H1 (cell line): ENCODE results near the gene DDX49. TPM values are rescaled to one million over a fixed set of nuclear protein-coding genes. Genes with fewer than 3 reads are reported as not detected.

Experiments
- CTCF ChIA-PET: fragments of 300-600 bp; sonication (Branson Sonifier 250); formaldehyde crosslinking; loops from one replicate; lab custom pipeline; 2021; ENCODE audit not compliant: partially characterized antibody; lab: Charles Lee
- POLR2A ChIA-PET: fragments of 300-600 bp; sonication (Branson Sonifier 250); formaldehyde crosslinking; loops from one replicate; lab custom pipeline; 2021; ENCODE audit warnings: inconsistent platforms; ENCODE audit not compliant: partially characterized antibody; lab: Charles Lee
- DNase-seq, 2 experiments: peaks; one replicate each; pipeline versions ENCODE4 v3.0.0 to v3.0.0-alpha.2; 2010 to 2022; ENCODE audit warnings: low spot score in 2 of 2, low read depth in 1 of 2, mixed read lengths in 1 of 2
- FAIRE-seq: peaks from 2 replicates; lab custom pipeline; 2011; peaks lifted over from hg19 to GRCh38; lab: Jason Lieb, UNC
- H2AFZ ChIP-seq: 2 replicates; pipeline ENCODE4 v1.8.1; 2012; ENCODE audit warnings: low read length, inconsistent platforms
- H2AK5ac ChIP-seq: 2 replicates; pipeline ENCODE4 v1.6.1; 2013; ENCODE audit warnings: low read depth, low read length
- H2BK120ac ChIP-seq: replicated peaks from 2 replicates; pipeline ENCODE3; 2013; ENCODE audit warnings: low read depth, low read length, inconsistent platforms
- H2BK12ac ChIP-seq: 2 replicates; pipeline ENCODE4 v1.6.1; 2013; ENCODE audit warnings: low read depth, low read length
- H2BK15ac ChIP-seq: 2 replicates; pipeline ENCODE4 v1.6.1; 2013; ENCODE audit warnings: low read length
- H2BK20ac ChIP-seq: 2 replicates; pipeline ENCODE4 v1.6.1; 2013; ENCODE audit warnings: low read length
- H2BK5ac ChIP-seq: 2 replicates; pipeline ENCODE4 v1.6.1; 2013; ENCODE audit warnings: low read depth, low read length
- H3K14ac ChIP-seq: 2 replicates; pipeline ENCODE4 v1.6.1; 2013; ENCODE audit warnings: inconsistent platforms; ENCODE audit not compliant: insufficient read length
- H3K18ac ChIP-seq: 2 replicates; pipeline ENCODE4 v1.6.1; 2013; ENCODE audit warnings: low read length; ENCODE audit errors: extremely low read depth
- H3K23ac ChIP-seq: 2 replicates; pipeline ENCODE4 v1.6.1; 2013; ENCODE audit warnings: inconsistent platforms; ENCODE audit not compliant: insufficient read length
- H3K23me2 ChIP-seq: 2 replicates; pipeline ENCODE4 v1.6.1; 2013; ENCODE audit warnings: low read depth, low read length
- H3K27ac ChIP-seq: 2 replicates; pipeline ENCODE4 v1.6.1; 2011; ENCODE audit warnings: low read depth, low read length, inconsistent platforms
- H3K27me3 ChIP-seq, 4 experiments: replicated peaks in 1 of 4; 1 replicate in 1 of 4; 2 replicates in 3 of 4; pipeline versions ENCODE4 v1.6.1 to v1.8.1; 2011 to 2013; ENCODE audit warnings: low read length in 3 of 4, mild to moderate bottlenecking in 3 of 4, inconsistent platforms in 2 of 4, mixed read lengths in 2 of 4, moderate library complexity in 1 of 4; ENCODE audit not compliant: control insufficient read depth in 3 of 4, insufficient read depth in 3 of 4; ENCODE audit errors: extremely low read depth in 1 of 4
- H3K36me3 ChIP-seq, 4 experiments: 2 replicates each; pipeline versions ENCODE4 v1.6.1 to v1.8.1; 2011 to 2013; ENCODE audit warnings: mild to moderate bottlenecking in 4 of 4, low read length in 3 of 4, moderate library complexity in 2 of 4, control low read depth in 1 of 4, inconsistent platforms in 1 of 4; ENCODE audit not compliant: insufficient read depth in 4 of 4, control insufficient read depth in 2 of 4
- H3K4ac ChIP-seq: replicated peaks from 2 replicates; pipeline ENCODE3; 2013; ENCODE audit warnings: low read length, low read depth, mixed read lengths, inconsistent platforms; ENCODE audit not compliant: insufficient read length
- H3K4me1 ChIP-seq, 4 experiments: replicated peaks in 1 of 4; 1 replicate in 1 of 4; 2 replicates in 3 of 4; pipeline versions ENCODE4 v1.6.1 to v1.8.1; 2011 to 2013; ENCODE audit warnings: low read length in 3 of 4, inconsistent platforms in 2 of 4, mixed read lengths in 1 of 4; ENCODE audit not compliant: insufficient read depth in 4 of 4, control insufficient read depth in 3 of 4
- H3K4me2 ChIP-seq, 2 experiments: 2 replicates each; pipeline versions ENCODE4 v1.6.1 to v1.8.1; 2011 to 2013; ENCODE audit warnings: low read depth in 2 of 2, low read length in 2 of 2, control low read depth in 1 of 2, inconsistent platforms in 1 of 2, mild to moderate bottlenecking in 1 of 2; ENCODE audit not compliant: insufficient read depth in 1 of 2
- H3K4me3 ChIP-seq, 4 experiments: fragments of 200-600, 300-600 bp in 1 of 4; sonication (generic), shearing (Covaris generic), sonication (Bioruptor Twin) in 1 of 4; 2 replicates each; pipeline versions ENCODE4 v1.5.1 to v1.8.1; 2011 to 2016; ENCODE audit warnings: low read length in 4 of 4, low read depth in 3 of 4, control low read depth in 2 of 4, inconsistent platforms in 2 of 4, mild to moderate bottlenecking in 2 of 4, mixed read lengths in 1 of 4, moderate library complexity in 1 of 4; ENCODE audit not compliant: insufficient read depth in 2 of 4; ENCODE audit errors: extremely low read depth in 1 of 4
- H3K56ac ChIP-seq: replicated peaks from 2 replicates; pipeline ENCODE3; 2013; ENCODE audit warnings: low read depth, mild to moderate bottlenecking, mixed read lengths, low read length, inconsistent platforms; ENCODE audit not compliant: insufficient read length
- H3K79me1 ChIP-seq: 2 replicates; pipeline ENCODE4 v1.6.1; 2013; ENCODE audit warnings: low read depth, low read length, control low read depth
- H3K79me2 ChIP-seq, 2 experiments: 2 replicates each; pipeline versions ENCODE4 v1.6.1 to v1.8.1; 2012 to 2013; ENCODE audit warnings: low read length in 2 of 2, mild to moderate bottlenecking in 2 of 2, inconsistent platforms in 1 of 2; ENCODE audit not compliant: insufficient read depth in 2 of 2, control insufficient read depth in 1 of 2
- H3K9ac ChIP-seq, 4 experiments: replicated peaks in 1 of 4; 1 replicate in 1 of 4; 2 replicates in 3 of 4; pipeline versions ENCODE4 v1.6.1 to v1.8.1; 2011 to 2013; ENCODE audit warnings: low read depth in 3 of 4, low read length in 3 of 4, control low read depth in 2 of 4, mild to moderate bottlenecking in 2 of 4, moderate library complexity in 2 of 4, inconsistent platforms in 1 of 4; ENCODE audit errors: extremely low read depth in 1 of 4
- H3K9me3 ChIP-seq, 2 experiments: 2 replicates each; pipeline versions ENCODE4 v1.6.1 to v1.8.1; 2012 to 2013; ENCODE audit warnings: mild to moderate bottlenecking in 2 of 2, moderate library complexity in 2 of 2, control low read depth in 1 of 2, inconsistent platforms in 1 of 2, low read depth in 1 of 2, low read length in 1 of 2, mixed read lengths in 1 of 2; ENCODE audit not compliant: insufficient read depth in 2 of 2
- H4K20me1 ChIP-seq, 2 experiments: replicated peaks in 1 of 2; 2 replicates each; pipeline versions ENCODE3 to v1.8.1; 2011 to 2013; ENCODE audit warnings: inconsistent platforms in 2 of 2, low read length in 2 of 2, mild to moderate bottlenecking in 1 of 2; ENCODE audit not compliant: insufficient read depth in 2 of 2, control insufficient read depth in 1 of 2
- H4K5ac ChIP-seq: 2 replicates; pipeline ENCODE4 v1.6.1; 2013; ENCODE audit warnings: low read length, low read depth, mixed read lengths, inconsistent platforms; ENCODE audit not compliant: insufficient read length
- H4K8ac ChIP-seq: 2 replicates; pipeline ENCODE4 v1.8.0; 2013; ENCODE audit warnings: mild to moderate bottlenecking, moderate library complexity, low read length, inconsistent platforms; ENCODE audit not compliant: insufficient read depth; ENCODE audit errors: extremely low read depth
- H4K91ac ChIP-seq: replicated peaks from 2 replicates; pipeline ENCODE3; 2013; ENCODE audit warnings: low read length, mixed read lengths, inconsistent platforms; ENCODE audit not compliant: insufficient read length
- BRCA1 ChIP-seq: IDR thresholded peaks from 2 replicates; pipeline ENCODE4 v1.6.1; 2012; ENCODE audit warnings: low read depth, low read length, improper control_type of control experiment
- CTBP2 ChIP-seq: IDR thresholded peaks from 2 replicates; pipeline ENCODE4 v1.7.0; 2011; ENCODE audit warnings: borderline replicate concordance, mild to moderate bottlenecking, moderate library complexity, mixed read lengths, low read length; ENCODE audit not compliant: insufficient read depth, insufficient read length
- EGR1 ChIP-seq: IDR thresholded peaks from 2 replicates; pipeline ENCODE4 v1.6.1; 2011; ENCODE audit warnings: low read depth, low read length, borderline replicate concordance
- HDAC6 ChIP-seq: IDR thresholded peaks from one replicate; pipeline ENCODE4 v1.7.1; 2012; ENCODE audit warnings: low read depth, mild to moderate bottlenecking, inconsistent platforms, low read length, moderate library complexity
- KDM1A ChIP-seq: fragments of 200-600, 300-600 bp; sonication (generic); IDR thresholded peaks from 2 replicates; pipeline ENCODE4 v1.7.1; 2016; ENCODE audit warnings: mild to moderate bottlenecking, low read length, borderline replicate concordance
- PHF8 ChIP-seq: fragments of 200-600 bp; sonication (generic); conservative IDR thresholded peaks from 2 replicates; pipeline ENCODE4 v1.7.1; 2012; ENCODE audit warnings: low read depth, mild to moderate bottlenecking, inconsistent platforms, low read length, moderate library complexity
- RBBP5 ChIP-seq: IDR thresholded peaks from 2 replicates; pipeline ENCODE4 v1.7.1; 2012; ENCODE audit warnings: low read depth, mild to moderate bottlenecking, inconsistent platforms, low read length, moderate library complexity, borderline replicate concordance
- TCF12 ChIP-seq: IDR thresholded peaks from 2 replicates; pipeline ENCODE4 v1.6.1; 2011; ENCODE audit warnings: low read depth, mild to moderate bottlenecking, low read length
- WGBS, 2 experiments: shearing (Covaris generic) in 1 of 2; methylation state at CpG; one replicate each; pipeline versions ENCODE4 v1.1.6 to v1.1.7; 2013 to 2015; ENCODE audit warnings: low lambda C conversion rate in 2 of 2, mixed read lengths in 2 of 2, inconsistent platforms in 1 of 2, low coverage in 1 of 2, missing lambda C conversion rate in 1 of 2; ENCODE audit not compliant: insufficient replicate concordance in 2 of 2, insufficient coverage in 1 of 2, insufficient read length in 1 of 2; ENCODE audit errors: extremely low coverage in 1 of 2, missing lambda C conversion rate in 1 of 2; 5-methylcytosine and 5-hydroxymethylcytosine counted together
- polyA plus RNA-seq, 7 experiments: library from polyadenylated mRNA; depleted of rRNA in 3 of 7; stranded (reverse) in 5 of 7; unstranded in 2 of 7; fragments of >200 nt in 5 of 7; fragments of 200-250 nt in 2 of 7; gene quantifications; 1 replicate in 5 of 7; 2 replicates in 1 of 7; 4 replicates in 1 of 7; pipeline versions ENCODE4 v1.2.1 to v1.2.3, GENCODE V29; 2011 to 2013; ENCODE audit warnings: missing spikeins in 2 of 7, mixed read lengths in 2 of 7
- total RNA-seq: library from RNA; stranded (reverse); fragmentation: NEBNext Ultra II Directional; extraction: Animal tissue kit (Norgen Biotek cat#: 25700); gene quantifications from 2 replicates; pipeline ENCODE4 v1.2.1, GENCODE V29; 2021
- TF ChIP-seq, protein P1 (sequence below): IDR thresholded peaks from 2 replicates; pipeline ENCODE4 v1.6.1; 2012; ENCODE audit warnings: inconsistent platforms
- TF ChIP-seq, protein P2 (sequence below): IDR thresholded peaks from 2 replicates; pipeline ENCODE4 v1.6.1; 2011; ENCODE audit warnings: low read depth, mild to moderate bottlenecking, low read length; ENCODE audit not compliant: insufficient read depth

Gene DDX49
- total and polyA plus RNA-seq, 2 of the 8 experiments (the other 6 are each of a cell fraction or from before 2014, with no cell fraction given): 41.3 to 46.5 TPM

DNA sequence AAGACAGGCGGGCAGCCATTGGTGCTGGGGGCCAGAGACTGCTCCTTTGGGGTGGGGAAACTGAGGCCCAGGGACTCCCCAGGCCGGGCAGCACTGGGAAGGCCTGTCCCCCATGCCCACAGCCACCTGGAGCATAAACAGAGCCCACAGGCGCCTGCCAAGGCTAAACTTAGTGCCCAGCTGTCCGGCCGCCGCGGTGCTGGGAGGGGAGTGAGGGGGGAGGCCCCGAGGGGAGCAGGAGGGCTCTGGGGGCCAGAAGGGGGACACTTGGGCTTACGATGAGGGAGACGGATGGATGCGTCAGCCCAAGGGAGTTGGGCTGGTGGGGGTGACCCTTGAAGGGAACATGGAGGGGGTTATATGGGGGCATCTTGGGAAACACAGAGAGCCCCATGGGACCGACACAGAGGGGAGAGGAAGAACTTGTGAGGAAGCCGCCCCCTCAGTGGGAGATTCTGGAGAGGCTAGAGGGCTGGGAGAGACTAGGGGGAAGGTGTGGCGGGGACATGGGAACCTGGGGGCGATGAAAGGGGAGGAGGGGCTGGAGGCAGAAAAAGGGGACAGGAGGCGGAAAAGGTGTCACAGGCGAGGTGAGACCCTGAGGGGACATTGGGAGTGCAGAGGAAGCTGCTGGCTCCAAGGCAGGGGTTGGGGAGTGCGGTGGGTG lies 25.8 kb upstream of the DDX49 start:
- no peak overlapping the region for H4K91ac ChIP-seq
- H3K79me2 ChIP-seq: no peaks in the 10 kb centered on the region
- H3K4me1 ChIP-seq: peaks cover 0 to 12% (median 5%) of the 10 kb centered on the region in 4 experiments; a peak in 5 of 7 replicates
- H3K56ac ChIP-seq: no peak overlapping the region
- DNase-seq (no peak), FAIRE-seq (no peak)
- H4K5ac ChIP-seq: no peak overlapping the region
- no peak overlapping the region for H3K23ac ChIP-seq
- H2BK20ac ChIP-seq: no peak overlapping the region
- H3K9ac ChIP-seq: no peak overlapping the region
- no peak overlapping the region for H2AK5ac ChIP-seq
- H3K23me2 ChIP-seq: peaks cover 6% of the 10 kb centered on the region; the same call in 1 of the 2 replicates
- H4K8ac ChIP-seq: no peak overlapping the region
- CTCF ChIA-PET: interaction anchor here (0.7 to 4.5 kb wide), 9 partner anchors 12 to 102 kb away, joined by 3 to 34 read pairs (median 6); no protein-coding TSS in a partner anchor
- H3K36me3 ChIP-seq: no peaks in the 10 kb centered on the region
- no peak overlapping the region for H3K4ac ChIP-seq
- POLR2A ChIA-PET: interaction anchor here (1.0 to 4.0 kb wide), 11 partner anchors 10 to 96 kb away, joined by 3 to 17 read pairs (median 4); partner anchors contain the start of genes COPE and DDX49
- H3K4me3 ChIP-seq: no peak overlapping the region
- no peak overlapping the region for H2BK15ac ChIP-seq
- no peak overlapping the region for H2BK5ac ChIP-seq
- no peak overlapping the region for H2BK120ac ChIP-seq
- no peak overlapping the region for H3K27ac ChIP-seq
- no peaks in the 10 kb centered on the region for H3K79me1 ChIP-seq
- H3K9me3 ChIP-seq: no peaks in the 10 kb centered on the region
- WGBS, 2 experiments: 90% methylated on average over 9 of the region's 18 CpGs; no CpG with 5 or more reads in 1 of the 2 experiments
- no peak overlapping the region for H2BK12ac ChIP-seq
- no peak overlapping the region; a peak in 2 of 4 replicates for H3K4me2 ChIP-seq
- no peak overlapping the region for H3K14ac ChIP-seq
- no peak overlapping the region for H2AFZ ChIP-seq
- H3K18ac ChIP-seq: no peak overlapping the region
- H3K27me3 ChIP-seq: peaks cover 0 to 13% (median 8%) of the 10 kb centered on the region in 4 experiments; a peak in 4 of 7 replicates
- peaks cover 5 to 12% of the 10 kb centered on the region in 2 experiments for H4K20me1 ChIP-seq
- no peak for TF ChIP-seq BRCA1
- TF ChIP-seq EGR1: no peak
- TF ChIP-seq PHF8: no peak
- no peak for TF ChIP-seq HDAC6
- TF ChIP-seq, protein P1, sequence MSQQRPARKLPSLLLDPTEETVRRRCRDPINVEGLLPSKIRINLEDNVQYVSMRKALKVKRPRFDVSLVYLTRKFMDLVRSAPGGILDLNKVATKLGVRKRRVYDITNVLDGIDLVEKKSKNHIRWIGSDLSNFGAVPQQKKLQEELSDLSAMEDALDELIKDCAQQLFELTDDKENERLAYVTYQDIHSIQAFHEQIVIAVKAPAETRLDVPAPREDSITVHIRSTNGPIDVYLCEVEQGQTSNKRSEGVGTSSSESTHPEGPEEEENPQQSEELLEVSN: no peak
- no peak for TF ChIP-seq KDM1A
- TF ChIP-seq, protein P2, sequence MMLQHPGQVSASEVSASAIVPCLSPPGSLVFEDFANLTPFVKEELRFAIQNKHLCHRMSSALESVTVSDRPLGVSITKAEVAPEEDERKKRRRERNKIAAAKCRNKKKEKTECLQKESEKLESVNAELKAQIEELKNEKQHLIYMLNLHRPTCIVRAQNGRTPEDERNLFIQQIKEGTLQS: no peak
- no peak for TF ChIP-seq RBBP5
- no peak for TF ChIP-seq CTBP2
- TF ChIP-seq TCF12: no peak
